NCI-H2029 (cell line): ENCODE data around the gene ATP1A2.

Experiments used
- DNase-seq: peaks from one replicate; lab custom pipeline; 2025; lab: John Stamatoyannopoulos, UW

ATP1A2 gene

GRCh38 chr1:160146107-160146506 lies 30.5 kb downstream of the ATP1A2 start:
- no peak for DNase-seq

- DNase-seq = no peak
Measured at GRCh38 chr1:160148121-160148520, 32.6 kb downstream of the ATP1A2 start.

GRCh38 chr1:160149233-160149632 lies 33.7 kb downstream of the ATP1A2 start:
- DNase-seq = no peak

- DNase-seq = no peak
Measured at GRCh38 chr1:160149716-160150115, 34.2 kb downstream of the ATP1A2 start.

GRCh38 chr1:160151303-160151702 lies 35.7 kb downstream of the ATP1A2 start, which contains the start of gene ATP1A4:
ATP1A4 (plus strand) TSS chr1:160151603; CDS start chr1:160152041, 438 bp downstream.
- no peak for DNase-seq

- DNase-seq = no peak
Measured at GRCh38 chr1:160154790-160155189, 39.2 kb downstream of the ATP1A2 start.

- DNase-seq = no peak
Measured at GRCh38 chr1:160156361-160156760, 40.8 kb downstream of the ATP1A2 start.

GRCh38 chr1:160157174-160157573 lies 41.6 kb downstream of the ATP1A2 start:
- no peak for DNase-seq

GRCh38 chr1:160158031-160158430 lies 42.5 kb downstream of the ATP1A2 start:
- no peak for DNase-seq

- DNase-seq = no peak
Measured at GRCh38 chr1:160158534-160158933, 43.0 kb downstream of the ATP1A2 start.

GRCh38 chr1:160159846-160160245 lies 44.3 kb downstream of the ATP1A2 start:
- peak; percentile 8 for DNase-seq

- DNase-seq = no peak
Measured at GRCh38 chr1:160161965-160162705, 46.6 kb downstream of the ATP1A2 start.

- DNase-seq = no peak
Measured at GRCh38 chr1:160162931-160163330, 47.4 kb downstream of the ATP1A2 start.

GRCh38 chr1:160163615-160164014 lies 48.1 kb downstream of the ATP1A2 start:
- DNase-seq = no peak

- no peak for DNase-seq
Measured at GRCh38 chr1:160164121-160164520, 48.6 kb downstream of the ATP1A2 start.

GRCh38 chr1:160166166-160166868 lies 50.8 kb downstream of the ATP1A2 start:
- no peak for DNase-seq

GRCh38 chr1:160167056-160167455 lies 51.5 kb downstream of the ATP1A2 start:
- DNase-seq = no peak

- no peak for DNase-seq
Measured at GRCh38 chr1:160167580-160167979, 52.0 kb downstream of the ATP1A2 start.

- DNase-seq = no peak
Measured at GRCh38 chr1:160168016-160168415, 52.5 kb downstream of the ATP1A2 start.

GRCh38 chr1:160168609-160169369 lies 53.2 kb downstream of the ATP1A2 start:
- DNase-seq = no peak

GRCh38 chr1:160169553-160170399 lies 54.2 kb downstream of the ATP1A2 start:
- DNase-seq = no peak

GRCh38 chr1:160171354-160171753 lies 55.8 kb downstream of the ATP1A2 start:
- DNase-seq = no peak
